H1 (cell line): ENCODE data around the gene TBC1D9. TPM values are rescaled to one million over a fixed set of nuclear protein-coding genes. Genes with fewer than 3 reads are reported as not detected.

Experiments used
- CTCF ChIA-PET: fragments of 300-600 bp; sonication (Branson Sonifier 250); formaldehyde crosslinking; loops from one replicate; lab custom pipeline; 2021; ENCODE audit not compliant: partially characterized antibody; lab: Charles Lee
- POLR2A ChIA-PET: fragments of 300-600 bp; sonication (Branson Sonifier 250); formaldehyde crosslinking; loops from one replicate; lab custom pipeline; 2021; ENCODE audit warnings: inconsistent platforms; ENCODE audit not compliant: partially characterized antibody; lab: Charles Lee
- DNase-seq, 2 experiments: peaks; one replicate each; pipeline versions ENCODE4 v3.0.0 to v3.0.0-alpha.2; 2010 to 2022; ENCODE audit warnings: low spot score in 2 of 2, low read depth in 1 of 2, mixed read lengths in 1 of 2
- FAIRE-seq: peaks from 2 replicates; lab custom pipeline; 2011; peaks lifted over from hg19 to GRCh38; lab: Jason Lieb, UNC
- H2AFZ ChIP-seq: 2 replicates; pipeline ENCODE4 v1.8.1; 2012; ENCODE audit warnings: low read length, inconsistent platforms
- H2AK5ac ChIP-seq: 2 replicates; pipeline ENCODE4 v1.6.1; 2013; ENCODE audit warnings: low read depth, low read length
- H2BK120ac ChIP-seq: replicated peaks from 2 replicates; pipeline ENCODE3; 2013; ENCODE audit warnings: low read depth, low read length, inconsistent platforms
- H2BK12ac ChIP-seq: 2 replicates; pipeline ENCODE4 v1.6.1; 2013; ENCODE audit warnings: low read depth, low read length
- H2BK15ac ChIP-seq: 2 replicates; pipeline ENCODE4 v1.6.1; 2013; ENCODE audit warnings: low read length
- H2BK20ac ChIP-seq: 2 replicates; pipeline ENCODE4 v1.6.1; 2013; ENCODE audit warnings: low read length
- H2BK5ac ChIP-seq: 2 replicates; pipeline ENCODE4 v1.6.1; 2013; ENCODE audit warnings: low read depth, low read length
- H3K14ac ChIP-seq: 2 replicates; pipeline ENCODE4 v1.6.1; 2013; ENCODE audit warnings: inconsistent platforms; ENCODE audit not compliant: insufficient read length
- H3K18ac ChIP-seq: 2 replicates; pipeline ENCODE4 v1.6.1; 2013; ENCODE audit warnings: low read length; ENCODE audit errors: extremely low read depth
- H3K23ac ChIP-seq: 2 replicates; pipeline ENCODE4 v1.6.1; 2013; ENCODE audit warnings: inconsistent platforms; ENCODE audit not compliant: insufficient read length
- H3K23me2 ChIP-seq: 2 replicates; pipeline ENCODE4 v1.6.1; 2013; ENCODE audit warnings: low read depth, low read length
- H3K27ac ChIP-seq: 2 replicates; pipeline ENCODE4 v1.6.1; 2011; ENCODE audit warnings: low read depth, low read length, inconsistent platforms
- H3K27me3 ChIP-seq, 4 experiments: replicated peaks in 1 of 4; 1 replicate in 1 of 4; 2 replicates in 3 of 4; pipeline versions ENCODE4 v1.6.1 to v1.8.1; 2011 to 2013; ENCODE audit warnings: low read length in 3 of 4, mild to moderate bottlenecking in 3 of 4, inconsistent platforms in 2 of 4, mixed read lengths in 2 of 4, moderate library complexity in 1 of 4; ENCODE audit not compliant: control insufficient read depth in 3 of 4, insufficient read depth in 3 of 4; ENCODE audit errors: extremely low read depth in 1 of 4
- H3K36me3 ChIP-seq, 4 experiments: 2 replicates each; pipeline versions ENCODE4 v1.6.1 to v1.8.1; 2011 to 2013; ENCODE audit warnings: mild to moderate bottlenecking in 4 of 4, low read length in 3 of 4, moderate library complexity in 2 of 4, control low read depth in 1 of 4, inconsistent platforms in 1 of 4; ENCODE audit not compliant: insufficient read depth in 4 of 4, control insufficient read depth in 2 of 4
- H3K4ac ChIP-seq: replicated peaks from 2 replicates; pipeline ENCODE3; 2013; ENCODE audit warnings: low read length, low read depth, mixed read lengths, inconsistent platforms; ENCODE audit not compliant: insufficient read length
- H3K4me1 ChIP-seq, 4 experiments: replicated peaks in 1 of 4; 1 replicate in 1 of 4; 2 replicates in 3 of 4; pipeline versions ENCODE4 v1.6.1 to v1.8.1; 2011 to 2013; ENCODE audit warnings: low read length in 3 of 4, inconsistent platforms in 2 of 4, mixed read lengths in 1 of 4; ENCODE audit not compliant: insufficient read depth in 4 of 4, control insufficient read depth in 3 of 4
- H3K4me2 ChIP-seq, 2 experiments: 2 replicates each; pipeline versions ENCODE4 v1.6.1 to v1.8.1; 2011 to 2013; ENCODE audit warnings: low read depth in 2 of 2, low read length in 2 of 2, control low read depth in 1 of 2, inconsistent platforms in 1 of 2, mild to moderate bottlenecking in 1 of 2; ENCODE audit not compliant: insufficient read depth in 1 of 2
- H3K4me3 ChIP-seq, 4 experiments: fragments of 200-600, 300-600 bp in 1 of 4; sonication (generic), shearing (Covaris generic), sonication (Bioruptor Twin) in 1 of 4; 2 replicates each; pipeline versions ENCODE4 v1.5.1 to v1.8.1; 2011 to 2016; ENCODE audit warnings: low read length in 4 of 4, low read depth in 3 of 4, control low read depth in 2 of 4, inconsistent platforms in 2 of 4, mild to moderate bottlenecking in 2 of 4, mixed read lengths in 1 of 4, moderate library complexity in 1 of 4; ENCODE audit not compliant: insufficient read depth in 2 of 4; ENCODE audit errors: extremely low read depth in 1 of 4
- H3K56ac ChIP-seq: replicated peaks from 2 replicates; pipeline ENCODE3; 2013; ENCODE audit warnings: low read depth, mild to moderate bottlenecking, mixed read lengths, low read length, inconsistent platforms; ENCODE audit not compliant: insufficient read length
- H3K79me1 ChIP-seq: 2 replicates; pipeline ENCODE4 v1.6.1; 2013; ENCODE audit warnings: low read depth, low read length, control low read depth
- H3K79me2 ChIP-seq, 2 experiments: 2 replicates each; pipeline versions ENCODE4 v1.6.1 to v1.8.1; 2012 to 2013; ENCODE audit warnings: low read length in 2 of 2, mild to moderate bottlenecking in 2 of 2, inconsistent platforms in 1 of 2; ENCODE audit not compliant: insufficient read depth in 2 of 2, control insufficient read depth in 1 of 2
- H3K9ac ChIP-seq, 4 experiments: replicated peaks in 1 of 4; 1 replicate in 1 of 4; 2 replicates in 3 of 4; pipeline versions ENCODE4 v1.6.1 to v1.8.1; 2011 to 2013; ENCODE audit warnings: low read depth in 3 of 4, low read length in 3 of 4, control low read depth in 2 of 4, mild to moderate bottlenecking in 2 of 4, moderate library complexity in 2 of 4, inconsistent platforms in 1 of 4; ENCODE audit errors: extremely low read depth in 1 of 4
- H3K9me3 ChIP-seq, 2 experiments: 2 replicates each; pipeline versions ENCODE4 v1.6.1 to v1.8.1; 2012 to 2013; ENCODE audit warnings: mild to moderate bottlenecking in 2 of 2, moderate library complexity in 2 of 2, control low read depth in 1 of 2, inconsistent platforms in 1 of 2, low read depth in 1 of 2, low read length in 1 of 2, mixed read lengths in 1 of 2; ENCODE audit not compliant: insufficient read depth in 2 of 2
- H4K20me1 ChIP-seq, 2 experiments: replicated peaks in 1 of 2; 2 replicates each; pipeline versions ENCODE3 to v1.8.1; 2011 to 2013; ENCODE audit warnings: inconsistent platforms in 2 of 2, low read length in 2 of 2, mild to moderate bottlenecking in 1 of 2; ENCODE audit not compliant: insufficient read depth in 2 of 2, control insufficient read depth in 1 of 2
- H4K5ac ChIP-seq: 2 replicates; pipeline ENCODE4 v1.6.1; 2013; ENCODE audit warnings: low read length, low read depth, mixed read lengths, inconsistent platforms; ENCODE audit not compliant: insufficient read length
- H4K8ac ChIP-seq: 2 replicates; pipeline ENCODE4 v1.8.0; 2013; ENCODE audit warnings: mild to moderate bottlenecking, moderate library complexity, low read length, inconsistent platforms; ENCODE audit not compliant: insufficient read depth; ENCODE audit errors: extremely low read depth
- H4K91ac ChIP-seq: replicated peaks from 2 replicates; pipeline ENCODE3; 2013; ENCODE audit warnings: low read length, mixed read lengths, inconsistent platforms; ENCODE audit not compliant: insufficient read length
- CHD1 ChIP-seq: IDR thresholded peaks from 2 replicates; pipeline ENCODE4 v1.6.1; 2012; ENCODE audit warnings: low read depth, low read length, improper control_type of control experiment
- PHF8 ChIP-seq: fragments of 200-600 bp; sonication (generic); conservative IDR thresholded peaks from 2 replicates; pipeline ENCODE4 v1.7.1; 2012; ENCODE audit warnings: low read depth, mild to moderate bottlenecking, inconsistent platforms, low read length, moderate library complexity
- SIN3A ChIP-seq, 2 experiments: IDR thresholded peaks in 1 of 2; conservative IDR thresholded peaks in 1 of 2; 2 replicates each; pipeline ENCODE4 v1.6.1; 2011 to 2012; ENCODE audit warnings: low read length in 2 of 2, improper control_type of control experiment in 1 of 2, low read depth in 1 of 2, mild to moderate bottlenecking in 1 of 2
- WGBS, 2 experiments: shearing (Covaris generic) in 1 of 2; methylation state at CpG; one replicate each; pipeline versions ENCODE4 v1.1.6 to v1.1.7; 2013 to 2015; ENCODE audit warnings: low lambda C conversion rate in 2 of 2, mixed read lengths in 2 of 2, inconsistent platforms in 1 of 2, low coverage in 1 of 2, missing lambda C conversion rate in 1 of 2; ENCODE audit not compliant: insufficient replicate concordance in 2 of 2, insufficient coverage in 1 of 2, insufficient read length in 1 of 2; ENCODE audit errors: extremely low coverage in 1 of 2, missing lambda C conversion rate in 1 of 2; 5-methylcytosine and 5-hydroxymethylcytosine counted together
- polyA plus RNA-seq, 7 experiments: library from polyadenylated mRNA; depleted of rRNA in 3 of 7; stranded (reverse) in 5 of 7; unstranded in 2 of 7; fragments of >200 nt in 5 of 7; fragments of 200-250 nt in 2 of 7; gene quantifications; 1 replicate in 5 of 7; 2 replicates in 1 of 7; 4 replicates in 1 of 7; pipeline versions ENCODE4 v1.2.1 to v1.2.3, GENCODE V29; 2011 to 2013; ENCODE audit warnings: missing spikeins in 2 of 7, mixed read lengths in 2 of 7
- total RNA-seq: library from RNA; stranded (reverse); fragmentation: NEBNext Ultra II Directional; extraction: Animal tissue kit (Norgen Biotek cat#: 25700); gene quantifications from 2 replicates; pipeline ENCODE4 v1.2.1, GENCODE V29; 2021

The TBC1D9 gene
- total and polyA plus RNA-seq, 2 of the 8 experiments (the other 6 are each of a cell fraction or from before 2014, with no cell fraction given), result 0.94 to 1.0 TPM

DNA sequence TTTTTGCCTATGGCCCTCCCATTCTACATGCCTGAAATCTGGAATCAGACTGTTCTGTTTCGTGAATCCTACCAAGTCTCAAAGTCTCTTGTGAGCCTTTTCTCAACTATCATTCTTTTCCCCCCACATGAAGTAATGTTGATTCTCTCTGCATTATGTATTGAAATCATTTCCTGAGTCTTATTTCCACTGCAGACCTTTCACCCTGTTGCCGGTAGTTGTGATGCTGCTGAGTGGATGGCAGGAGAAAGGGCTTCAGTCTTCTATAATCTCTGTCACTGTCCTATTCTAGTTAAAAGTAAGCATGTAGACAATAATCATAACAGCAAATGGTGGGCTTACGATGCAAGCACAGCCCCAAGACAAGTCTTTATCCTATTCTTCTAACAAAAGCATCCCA is 75.0 kb downstream of the TBC1D9 start:
- Histone ChIP-seq H4K91ac (no peak overlapping the region), H3K56ac (no peak overlapping the region), H3K79me2 (no peaks in the 10 kb centered on the region), H2BK120ac (no peak overlapping the region), H3K36me3 (no peaks in the 10 kb centered on the region), H3K14ac (no peak overlapping the region), H2BK15ac (no peak overlapping the region), H4K20me1 (no peaks in the 10 kb centered on the region), H3K4me2 (no peak overlapping the region), H3K4me3 (no peak overlapping the region), H2AFZ (no peak overlapping the region), H2BK5ac (no peak overlapping the region), H3K79me1 (no peaks in the 10 kb centered on the region), H3K9me3 (no peaks in the 10 kb centered on the region), H3K4ac (no peak overlapping the region), H2BK12ac (no peak overlapping the region), H3K4me1 (no peaks in the 10 kb centered on the region), H3K9ac (no peak overlapping the region), H3K27me3 (no peaks in the 10 kb centered on the region), H4K5ac (no peak overlapping the region), H2AK5ac (no peak overlapping the region), H3K23ac (no peak overlapping the region), H2BK20ac (no peak overlapping the region), H3K27ac (no peak overlapping the region), H3K18ac (no peak overlapping the region), H4K8ac (no peak overlapping the region), H3K23me2 (no peaks in the 10 kb centered on the region)
- ChIA-PET CTCF (no interaction called here), POLR2A (no interaction called here)
- FAIRE-seq (no peak), DNase-seq (no peak)
- TF ChIP-seq PHF8 (no peak), SIN3A (conservative IDR thresholded peaks at IDR 0.05 in 1 of 2, IDR thresholded peaks at IDR 0.05 in 1 of 2; ENCODE audit: low read depth in 1 of 2, low read length in 2 of 2) (no peak), CHD1 (no peak)
- WGBS, 2 experiments, result 93% methylated on average over 3 of the region's 3 CpGs; no CpG with 5 or more reads in 1 of the 2 experiments
